CD1c-positive myeloid dendritic cell (primary cell): ENCODE measurements around the gene AGAP9.
A peak's percentile ranks its signal among the peaks of the same experiment; 100 is the strongest.
"Not testable (repeated sequence)": the region's sequence is repeated elsewhere in the genome, so short reads cannot be mapped to it uniquely, and the experiment has no call there.

Experiments used
- DNase-seq: peaks from one replicate; pipeline ENCODE4 v3.0.0-alpha.2; 2016; ENCODE audit errors: extremely low spot score

The AGAP9 gene

DNA sequence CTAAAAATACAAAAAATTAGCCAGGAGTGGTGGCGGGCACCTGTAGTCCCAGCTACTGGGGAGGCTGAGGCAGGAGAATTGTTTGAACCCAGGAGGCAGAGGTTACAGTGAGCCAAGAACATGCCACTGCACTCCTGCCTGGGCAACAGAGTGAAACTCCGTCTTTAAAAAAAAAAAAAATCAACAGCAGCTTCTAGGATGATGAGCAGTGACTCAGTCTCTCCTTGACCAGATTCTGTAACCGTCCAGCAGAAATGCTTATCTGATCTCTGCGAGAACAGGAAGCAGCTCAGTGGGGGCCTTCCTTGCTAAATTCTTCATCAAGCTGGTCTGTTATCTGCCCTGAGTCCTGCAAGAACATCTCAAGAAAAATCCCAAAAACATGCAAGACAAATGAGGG, 37.5 kb downstream of the AGAP9 start:
- DNase-seq = not testable (repeated sequence)

DNA sequence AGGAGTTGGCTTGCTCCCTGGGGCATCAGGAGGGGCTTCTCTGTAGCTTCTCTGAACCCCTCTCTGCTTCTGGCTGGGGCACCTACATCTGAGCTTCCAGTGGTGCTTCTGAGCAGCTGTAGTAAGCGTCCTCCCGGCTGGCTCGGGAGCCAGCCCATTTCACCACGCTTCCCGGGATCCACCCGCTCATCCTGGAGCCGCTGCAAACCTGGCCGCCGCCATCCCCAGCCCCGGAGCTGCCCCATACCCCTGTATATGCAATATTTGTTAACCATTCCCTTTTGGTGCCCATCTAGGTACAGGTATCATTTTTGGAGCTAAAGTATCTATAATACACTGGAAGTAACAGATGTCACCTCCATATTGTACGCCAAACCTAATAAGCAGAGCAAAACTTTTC, 38.7 kb downstream of the AGAP9 start:
- DNase-seq = not testable (repeated sequence)

- DNase-seq = not testable (repeated sequence)
Observed at GRCh38 chr10:47483923-47484322, 39.5 kb downstream of the AGAP9 start, which contains the start of gene ANXA8. TSS of gene ANXA8 (minus strand) at chr10:47484115. CDS start at chr10:47483933, 182 bp downstream.

DNA sequence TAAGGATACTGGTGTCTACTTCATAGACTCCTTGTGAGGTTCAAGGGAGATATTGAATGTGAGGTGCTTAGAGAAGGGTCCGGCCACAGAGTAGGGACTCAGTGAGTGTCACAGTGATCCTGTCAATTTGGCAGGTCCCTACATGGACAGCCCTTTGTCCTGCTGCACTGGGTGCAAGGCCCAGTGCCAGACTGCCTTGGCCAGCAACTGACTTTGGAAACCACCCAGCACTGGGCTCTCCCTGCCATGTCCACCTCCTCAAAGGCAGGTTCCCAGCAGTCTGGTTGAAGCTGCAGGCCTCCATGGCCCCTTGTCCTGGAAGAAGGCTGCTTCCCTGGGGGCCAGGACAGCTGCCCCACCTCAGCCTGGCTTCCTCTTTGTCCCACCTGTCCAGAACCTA, 41.1 kb downstream of the AGAP9 start:
- DNase-seq = not testable (repeated sequence)

DNA sequence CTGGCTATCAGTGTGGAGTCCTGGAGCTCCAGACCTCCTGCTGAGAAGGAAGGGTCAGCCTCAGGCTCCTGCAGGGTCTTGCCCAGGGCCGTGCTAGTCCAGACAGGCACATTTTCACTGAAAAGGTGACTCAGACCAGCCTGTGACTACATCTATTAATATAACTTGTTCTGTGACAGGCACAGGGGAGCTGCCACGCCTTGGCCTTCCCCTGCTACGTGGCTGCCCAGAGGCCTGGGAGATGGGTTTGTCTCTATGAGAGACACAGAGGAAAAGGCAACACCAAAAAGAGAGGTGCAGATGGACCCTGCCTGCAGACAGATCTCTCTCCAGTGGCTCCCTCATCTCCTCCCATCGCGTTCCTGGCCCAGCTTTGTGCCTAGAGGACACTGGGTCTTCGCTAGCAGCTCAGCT, 41.7 kb downstream of the AGAP9 start:
- not testable (repeated sequence) for DNase-seq

- not testable (repeated sequence) for DNase-seq
Observed at GRCh38 chr10:47481182-47481766, 42.2 kb downstream of the AGAP9 start.

- DNase-seq = not testable (repeated sequence)
Observed at GRCh38 chr10:47480133-47480532, 43.3 kb downstream of the AGAP9 start.

DNA sequence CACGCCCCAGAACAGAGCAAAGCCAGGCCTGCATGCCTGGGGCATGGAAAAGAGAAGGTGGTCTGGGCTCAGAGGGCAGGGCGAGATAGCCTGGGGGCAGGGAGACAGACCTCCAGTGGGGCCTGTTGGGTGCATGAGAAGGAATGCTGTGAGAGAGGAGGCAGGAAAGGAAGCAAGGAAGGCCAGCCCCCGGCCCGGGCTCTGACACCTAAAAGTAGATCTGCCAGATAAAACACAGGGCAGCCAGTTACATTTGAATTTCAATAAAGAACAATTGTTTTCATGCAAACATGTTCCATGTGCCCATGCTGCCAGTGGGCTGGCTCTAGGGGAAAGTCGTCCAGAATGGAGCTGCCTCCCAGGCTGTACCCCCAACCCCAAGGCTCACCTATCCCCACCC, 45.3 kb downstream of the AGAP9 start:
- not testable (repeated sequence) for DNase-seq

DNA sequence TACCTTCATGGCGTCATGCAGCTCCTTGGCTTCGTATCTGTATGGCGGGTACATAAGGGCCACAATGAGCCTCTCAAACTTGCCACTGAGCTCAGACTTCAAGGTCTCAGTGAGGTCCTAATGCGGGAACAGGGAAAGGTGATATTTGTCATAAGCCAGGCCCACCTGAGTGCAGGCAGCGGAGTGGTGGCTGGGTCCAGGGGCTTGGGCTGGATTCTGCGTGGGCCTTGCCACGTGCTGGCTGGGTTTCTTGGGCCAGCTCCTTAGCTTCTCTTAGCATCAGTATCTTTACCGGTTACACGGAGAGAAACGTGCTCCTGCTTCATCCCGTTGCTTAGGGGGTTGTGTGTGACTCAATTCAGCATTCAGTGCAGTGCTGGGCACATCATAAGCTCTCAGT, 46.4 kb downstream of the AGAP9 start:
- not testable (repeated sequence) for DNase-seq

GRCh38 chr10:47475101-47475500, 48.3 kb downstream of the AGAP9 start:
- not testable (repeated sequence) for DNase-seq

GRCh38 chr10:47473516-47473915, 49.9 kb downstream of the AGAP9 start:
- DNase-seq = not testable (repeated sequence)

GRCh38 chr10:47472647-47473046, 50.8 kb downstream of the AGAP9 start:
- not testable (repeated sequence) for DNase-seq

GRCh38 chr10:47472072-47472471, 51.4 kb downstream of the AGAP9 start:
- DNase-seq = not testable (repeated sequence)

- not testable (repeated sequence) for DNase-seq
Observed at GRCh38 chr10:47468731-47469528, 54.5 kb downstream of the AGAP9 start.

DNA sequence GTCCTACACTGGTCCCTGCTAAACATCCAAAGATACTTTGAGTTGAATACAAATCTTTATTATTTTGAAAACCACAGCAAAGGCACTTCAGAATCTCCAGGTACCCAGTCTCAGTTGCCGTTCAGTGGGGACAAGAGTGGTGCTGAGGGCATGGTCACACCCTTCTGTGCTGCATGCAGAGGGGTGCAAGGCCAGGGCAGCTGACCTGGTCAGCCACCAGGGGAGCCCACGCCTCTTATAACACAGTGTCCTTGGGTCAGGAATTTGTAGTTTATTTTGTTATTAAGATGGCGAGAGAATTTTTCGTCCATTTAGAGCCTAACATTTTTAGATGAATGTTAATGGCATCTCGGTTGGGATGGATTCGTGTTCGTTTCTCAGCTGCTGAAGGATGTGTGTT, 55.5 kb downstream of the AGAP9 start:
- not testable (repeated sequence) for DNase-seq

- not testable (repeated sequence) for DNase-seq
Observed at GRCh38 chr10:47467458-47467857, 56.0 kb downstream of the AGAP9 start.

- DNase-seq = not testable (repeated sequence)
Observed at GRCh38 chr10:47465216-47465917, 58.1 kb downstream of the AGAP9 start.

DNA sequence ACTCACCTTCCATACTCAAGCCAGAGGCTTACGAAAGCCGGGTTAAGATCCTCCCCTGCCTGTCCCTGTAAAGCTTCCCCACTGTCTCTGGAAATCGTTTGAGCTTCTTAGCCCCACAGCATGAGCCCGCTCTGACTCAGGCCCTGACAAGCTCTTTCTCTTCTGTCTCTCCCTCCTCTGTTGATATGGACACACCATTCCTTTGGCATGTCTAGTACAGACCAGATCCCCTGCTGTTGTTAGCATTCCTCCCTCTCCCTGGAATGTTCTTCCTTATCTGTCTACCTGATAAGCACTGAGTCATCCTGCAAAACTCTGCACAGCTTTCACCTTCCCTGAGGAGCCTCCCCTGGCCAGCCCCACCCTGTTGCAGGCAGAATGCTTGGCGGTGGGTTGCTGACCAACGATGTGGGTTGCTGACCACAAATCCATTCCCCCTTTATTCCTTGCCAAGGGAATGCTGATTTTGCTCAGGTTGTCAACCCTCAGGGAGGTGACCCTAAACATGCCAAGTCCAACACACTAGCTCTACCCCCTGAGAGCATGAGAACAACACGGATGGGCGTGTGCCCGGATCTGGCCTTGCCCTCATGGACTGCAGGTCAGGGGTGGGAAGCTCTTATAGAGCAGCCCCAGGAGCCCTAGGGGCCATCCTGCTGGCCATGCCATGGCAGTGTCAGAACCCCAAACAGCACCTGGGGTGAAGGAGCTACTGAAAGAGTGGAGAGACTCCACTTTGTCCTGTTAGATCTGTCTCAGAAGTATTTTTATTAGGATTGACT, 60.7 kb downstream of the AGAP9 start:
- not testable (repeated sequence) for DNase-seq

DNA sequence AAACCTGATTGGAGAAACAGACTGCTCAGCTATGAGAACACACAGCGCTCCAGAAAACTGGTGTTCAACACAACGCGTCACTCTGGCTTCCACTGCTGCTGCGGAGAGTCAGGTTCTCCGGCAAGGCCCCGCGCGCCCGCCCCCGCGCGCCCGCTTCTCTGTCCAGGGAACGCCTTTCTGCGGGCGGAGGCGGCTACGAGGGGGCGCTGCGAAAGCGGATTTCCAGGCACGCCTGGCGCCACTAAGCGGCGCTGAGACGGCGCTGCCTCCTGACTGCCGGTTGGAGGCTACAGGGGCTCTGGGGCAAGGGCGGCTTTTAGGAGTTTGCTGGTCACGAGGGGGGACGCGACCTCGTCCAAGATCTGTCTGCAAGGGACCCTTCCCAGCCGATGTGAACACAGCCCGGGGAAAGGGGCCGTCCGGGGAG, 62.2 kb downstream of the AGAP9 start:
- DNase-seq = peak; percentile 51

DNA sequence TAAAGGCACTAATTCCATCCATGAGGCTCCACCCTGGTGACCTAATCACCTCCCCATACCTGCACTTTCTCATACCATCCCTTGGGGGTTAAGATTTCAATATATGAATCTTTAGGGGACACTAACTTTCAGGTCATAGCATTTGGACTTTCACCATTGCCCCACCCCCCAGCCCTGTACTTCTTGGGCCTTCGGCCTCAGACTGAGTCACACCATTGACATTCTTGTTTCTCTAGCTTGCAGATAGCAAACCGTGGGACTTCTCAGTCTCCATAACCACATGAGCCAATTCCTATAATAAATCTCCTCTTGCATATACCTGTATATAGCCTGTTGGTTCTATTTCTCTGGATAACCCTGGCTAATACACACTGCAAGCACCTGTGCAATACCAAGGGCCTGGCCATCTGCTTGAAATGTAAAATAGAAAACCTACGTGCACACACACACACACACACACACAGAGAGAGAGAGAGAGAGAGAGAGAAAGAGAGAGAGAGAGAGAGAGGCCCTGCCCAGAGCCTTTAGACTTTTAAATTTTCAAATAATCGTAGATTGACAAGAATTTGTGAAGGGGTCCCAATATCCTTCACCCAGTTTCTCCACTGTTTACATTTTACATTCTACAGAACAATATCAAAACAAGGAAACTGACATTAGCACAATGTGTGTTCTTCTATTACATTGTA, 64.8 kb downstream of the AGAP9 start:
- no peak for DNase-seq

DNA sequence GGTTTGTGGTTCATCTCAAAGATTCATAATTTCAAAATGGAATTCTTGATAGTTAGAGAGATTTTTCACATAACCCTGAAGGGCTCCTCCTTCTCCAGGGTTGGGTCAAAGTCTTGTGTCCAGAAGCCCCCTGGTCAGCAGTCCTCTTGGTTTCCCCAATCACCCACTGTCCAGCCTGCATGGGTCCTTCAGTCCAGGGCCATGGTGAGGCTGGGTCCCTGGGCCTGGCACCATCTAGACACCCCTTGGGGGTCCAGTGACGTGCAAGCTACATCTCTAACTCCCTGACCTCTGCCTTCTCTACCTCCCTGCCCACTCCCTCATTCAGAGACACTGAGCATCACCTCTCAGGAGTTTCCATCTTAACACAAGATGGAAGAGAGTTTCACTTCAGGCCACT, 65.6 kb downstream of the AGAP9 start:
- DNase-seq = no peak
